NCI-H345 (cell line): ENCODE measurements around the gene DNAJB6.
A peak's percentile ranks its signal among the peaks of the same experiment; 100 is the strongest.
"Not testable (repeated sequence)": the region's sequence is repeated elsewhere in the genome, so short reads cannot be mapped to it uniquely, and the experiment has no call there.

Experiments used
- DNase-seq: peaks from one replicate; lab custom pipeline; 2025; lab: John Stamatoyannopoulos, UW

Gene DNAJB6

DNA sequence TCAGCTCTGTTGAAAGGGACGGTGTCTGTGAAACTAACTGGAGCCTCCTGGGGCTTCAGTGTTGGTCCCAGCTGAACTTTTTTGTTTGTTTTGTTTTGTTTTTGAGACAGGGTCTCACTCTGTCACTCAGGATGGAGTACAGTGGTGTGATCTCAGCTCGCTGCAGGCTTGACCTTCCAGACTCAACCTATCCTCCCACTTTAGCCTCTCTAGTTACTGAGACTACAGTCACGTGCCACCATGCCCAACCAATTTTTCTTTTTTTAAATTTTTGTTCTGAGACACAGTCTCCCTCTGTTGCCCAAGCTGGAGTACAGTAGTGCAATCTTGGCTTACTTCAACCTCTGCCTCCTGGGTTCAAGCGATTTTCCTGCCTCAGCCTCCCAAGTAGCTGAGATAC is 13.4 kb upstream of the DNAJB6 start:
- no peak for DNase-seq

DNA sequence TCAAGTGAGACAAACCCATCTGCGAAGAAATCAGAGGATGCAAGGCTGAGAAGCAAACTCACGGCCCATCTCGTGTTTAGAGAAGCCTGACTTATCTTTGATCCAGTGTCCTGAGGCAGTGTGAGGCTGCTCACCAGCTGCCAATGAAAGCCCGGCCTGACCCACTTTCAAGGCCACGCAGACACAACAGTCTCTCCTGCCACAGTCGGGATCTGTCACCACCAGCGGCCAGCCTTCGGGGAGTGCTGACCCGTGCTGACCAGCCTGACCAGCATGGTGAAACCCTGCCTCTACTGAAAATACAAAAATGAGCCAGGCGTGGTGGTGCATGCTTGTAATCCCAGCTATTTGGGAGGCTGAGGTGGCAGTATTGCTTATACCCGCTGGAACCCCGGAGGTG is 7.4 kb upstream of the DNAJB6 start:
- no peak for DNase-seq

DNA sequence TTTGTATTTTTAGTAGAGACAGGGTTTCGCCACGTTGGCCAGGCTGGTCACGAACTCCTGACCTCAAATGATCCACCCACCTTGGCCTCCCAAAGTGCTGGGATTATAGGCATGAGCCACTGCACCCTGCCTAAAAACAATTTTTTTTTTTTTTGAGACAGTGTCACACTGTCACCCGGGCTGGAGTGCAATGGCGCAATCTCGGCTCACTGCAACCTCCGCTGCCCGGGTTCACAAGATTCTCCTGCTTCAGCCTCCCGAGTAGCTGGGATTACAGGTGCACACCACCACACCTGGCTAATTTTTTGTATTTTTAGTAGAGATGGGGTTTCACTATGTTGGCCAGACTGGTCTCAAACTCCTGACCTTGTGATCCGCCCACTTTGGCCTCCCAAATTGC is 6.2 kb upstream of the DNAJB6 start:
- DNase-seq = not testable (repeated sequence)

DNA sequence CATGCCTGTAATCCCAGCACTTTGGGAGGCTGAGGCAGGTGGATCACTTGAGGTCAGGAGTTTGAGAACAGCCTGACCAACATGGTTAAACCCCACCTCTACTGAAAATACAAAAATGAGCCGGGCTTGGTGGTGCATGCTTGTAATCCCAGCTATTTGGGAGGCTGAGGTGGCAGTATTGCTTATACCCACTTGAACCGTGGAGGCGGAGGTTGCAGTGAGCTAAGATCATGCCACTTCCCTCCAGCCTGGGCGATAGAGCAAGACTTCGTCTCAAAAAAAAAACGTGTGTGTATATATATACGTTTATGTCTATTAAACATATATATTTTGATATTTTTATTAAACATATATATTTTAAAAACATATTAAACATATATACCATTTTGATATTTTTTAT is 5.8 kb upstream of the DNAJB6 start:
- not testable (repeated sequence) for DNase-seq

DNA sequence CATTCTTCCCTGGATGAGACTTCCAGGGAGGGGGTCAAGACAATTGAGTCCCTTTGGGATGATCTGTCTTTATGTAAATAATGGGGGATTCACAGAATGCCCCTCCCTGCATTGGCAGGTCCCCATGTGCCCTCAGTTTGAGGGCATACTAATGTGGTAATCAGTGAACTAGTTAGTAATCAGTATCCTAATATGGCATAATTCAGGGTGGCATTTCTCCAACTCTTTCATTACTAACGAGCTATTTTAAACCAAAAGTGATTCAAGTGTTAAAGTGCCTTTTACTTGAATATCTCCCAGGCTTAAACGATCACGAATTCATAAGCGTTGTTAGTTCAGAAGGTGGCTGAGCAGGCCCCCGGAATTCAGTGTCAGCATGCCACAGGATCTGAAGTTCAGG is 1.6 kb upstream of the DNAJB6 start:
- DNase-seq = no peak

DNA sequence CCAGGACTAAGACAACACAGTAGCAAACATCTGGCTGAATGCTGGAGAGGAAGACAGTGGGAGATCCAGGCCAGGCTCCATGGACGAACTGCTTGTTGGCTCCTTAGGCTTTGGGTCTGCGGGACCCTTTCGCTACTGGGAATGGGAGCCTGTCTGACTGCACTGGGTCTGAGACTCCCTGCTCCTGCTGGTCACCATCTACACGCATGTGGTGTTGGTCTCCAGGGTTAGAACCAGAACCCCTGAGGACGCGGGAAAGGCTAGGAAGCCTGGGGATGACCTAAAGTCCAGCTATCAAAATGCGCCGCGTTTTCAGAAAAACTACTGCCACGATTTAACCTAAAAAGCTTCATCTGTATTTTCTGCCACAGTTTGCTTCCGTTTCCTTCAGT is 817 bp upstream of the DNAJB6 start:
- no peak for DNase-seq

DNA sequence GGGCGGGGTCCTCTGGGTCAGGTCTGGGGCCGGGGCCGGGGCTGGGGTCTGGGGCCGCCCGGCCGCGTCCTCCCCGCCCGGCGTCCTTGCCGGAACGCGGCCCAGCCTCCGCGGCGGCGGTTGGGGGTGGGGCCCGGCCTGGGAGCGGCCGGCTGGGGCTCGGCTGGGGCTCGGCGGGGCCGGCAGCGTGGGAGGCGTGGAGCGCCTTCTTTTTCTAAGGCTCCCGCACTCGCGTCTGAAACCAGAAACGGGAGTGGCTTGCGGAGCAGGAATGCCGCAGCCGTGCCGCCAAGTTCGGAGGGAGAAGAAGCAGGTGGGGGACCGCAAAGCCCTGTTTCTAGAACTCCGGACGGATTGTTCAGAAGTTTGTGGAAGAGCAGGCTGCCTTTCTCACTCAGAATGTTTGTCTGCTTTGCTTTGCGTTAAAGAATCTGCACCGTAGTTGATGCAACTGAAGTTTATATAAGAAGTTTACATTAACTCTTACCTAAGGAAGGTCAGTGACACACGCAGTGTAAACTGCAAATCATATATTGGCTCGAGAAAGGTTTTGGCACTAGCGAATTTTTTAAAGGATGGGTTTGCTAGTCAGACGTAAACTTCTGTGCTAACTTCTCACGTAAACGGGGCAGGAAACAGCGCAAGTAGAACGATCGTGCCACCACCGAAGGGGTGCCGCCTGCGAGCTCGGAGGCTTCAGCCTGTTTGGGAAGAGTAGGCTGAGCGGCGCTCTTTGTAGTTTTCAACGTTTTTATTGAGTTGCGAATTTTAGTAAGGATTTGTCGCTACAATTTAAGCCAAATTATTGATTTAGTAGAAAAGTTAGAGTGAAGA is 729 bp downstream of the DNAJB6 start:
- peak; percentile 42 for DNase-seq

DNA sequence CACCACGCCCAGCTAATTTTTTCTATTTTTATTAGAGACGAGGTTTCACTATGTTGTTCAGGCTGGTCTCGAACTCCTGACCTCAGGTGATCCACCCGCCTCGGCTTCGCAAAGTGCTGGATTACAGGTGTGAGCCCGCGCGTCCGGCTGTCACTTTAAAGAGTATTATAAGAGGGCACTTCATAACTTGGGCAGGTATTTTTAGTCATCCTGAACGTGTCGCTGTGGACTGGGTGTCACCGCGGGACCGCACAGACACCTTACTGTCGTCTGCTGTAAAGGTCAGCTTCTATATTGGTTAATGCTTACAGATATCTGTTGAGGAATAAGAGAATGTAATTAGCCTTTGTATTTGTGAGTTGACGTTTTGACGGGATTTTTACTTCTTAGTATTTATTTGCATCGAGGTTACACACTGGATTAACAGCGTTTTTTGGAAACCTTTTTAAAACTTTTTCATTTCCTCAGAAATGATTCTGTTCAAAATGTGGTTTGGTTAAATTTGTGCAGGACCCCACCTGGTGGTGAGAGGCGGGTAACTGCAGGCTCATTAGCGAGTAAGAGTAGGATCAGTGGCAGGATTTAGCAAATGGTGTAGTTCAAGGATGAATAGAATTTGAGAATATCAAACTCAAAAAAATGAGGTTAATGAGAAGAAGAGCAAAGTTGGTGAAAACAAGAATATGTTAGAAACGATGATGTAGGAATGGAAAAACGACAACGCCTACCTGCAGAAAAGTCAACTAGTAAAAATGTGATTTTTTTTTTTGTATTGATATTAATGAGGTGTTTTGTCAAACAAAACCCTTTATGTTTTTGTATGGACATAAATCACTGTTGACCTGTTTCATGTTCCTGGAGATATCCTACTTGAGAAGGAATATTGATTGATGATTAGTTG is 3.2 kb downstream of the DNAJB6 start:
- DNase-seq = peak; percentile 57

DNA sequence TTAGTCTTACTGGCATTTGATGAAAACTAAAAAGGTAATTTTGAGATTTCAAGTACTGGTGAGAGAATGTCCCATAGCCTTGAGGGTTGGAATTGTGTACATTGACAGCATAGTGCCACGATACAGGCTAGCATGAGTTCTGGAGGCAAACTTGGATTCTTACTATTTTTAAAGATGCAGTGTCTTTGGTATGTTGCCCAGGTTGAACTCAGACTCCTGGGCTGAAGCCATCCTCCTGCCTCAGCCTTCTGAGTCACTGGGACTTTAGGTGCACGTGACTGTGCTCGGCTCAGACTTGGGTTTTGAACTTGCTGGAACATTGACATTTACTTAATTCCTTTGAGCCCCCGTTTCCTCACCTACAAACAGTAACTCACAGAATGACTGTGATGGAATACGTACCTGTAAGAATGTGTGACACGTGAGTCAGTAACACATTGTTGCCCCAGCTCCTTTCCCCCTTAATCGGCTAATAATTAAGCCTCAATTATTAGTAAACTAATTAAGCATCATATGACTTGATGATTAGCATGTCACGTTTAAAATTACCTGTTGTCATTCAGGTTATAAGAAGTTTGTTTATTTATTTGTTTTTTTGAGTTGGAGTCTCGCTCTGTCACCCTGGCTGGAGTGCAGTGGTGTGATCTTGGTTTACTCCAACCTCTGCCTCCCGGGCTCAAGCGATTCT is 10.6 kb downstream of the DNAJB6 start:
- DNase-seq = no peak

DNA sequence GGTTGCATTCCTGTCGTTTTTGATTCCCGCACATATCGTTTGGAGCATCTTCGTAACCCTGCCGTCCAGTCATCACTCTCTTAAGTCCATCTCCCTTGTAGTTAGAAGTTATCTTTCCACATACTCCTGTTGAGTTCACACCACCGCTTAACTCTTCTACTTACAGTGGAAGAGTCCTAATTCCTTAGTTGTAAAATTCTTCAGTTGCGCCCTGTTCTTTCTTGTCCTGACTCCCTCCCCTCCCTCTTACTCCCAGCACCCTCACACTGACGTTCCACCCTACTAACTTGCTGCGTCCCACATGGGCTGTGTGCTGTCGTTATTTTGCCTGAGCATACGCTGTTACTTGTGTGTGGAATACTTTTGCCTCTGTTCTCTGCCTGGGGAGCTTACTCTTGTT is 11.7 kb downstream of the DNAJB6 start:
- no peak for DNase-seq

DNA sequence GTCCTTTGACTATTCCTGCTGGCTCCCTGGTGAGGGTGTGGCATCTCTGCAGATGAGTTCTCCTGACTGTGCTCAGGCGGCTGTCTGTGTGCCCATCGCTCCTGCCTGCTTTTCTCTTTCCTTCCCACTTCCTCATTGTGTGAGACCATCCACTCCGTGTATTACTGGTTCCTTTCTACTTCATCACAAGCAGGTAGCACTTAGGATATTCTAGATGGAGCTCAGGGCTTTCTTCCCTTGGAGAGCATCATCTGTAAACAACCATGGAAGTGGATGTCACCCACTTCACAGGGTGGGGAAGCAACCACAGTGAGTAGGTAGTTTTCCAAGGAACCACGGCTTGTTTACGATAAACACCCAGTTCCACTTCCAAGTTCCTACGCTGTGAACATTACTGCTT is 15.7 kb downstream of the DNAJB6 start:
- DNase-seq = no peak

DNA sequence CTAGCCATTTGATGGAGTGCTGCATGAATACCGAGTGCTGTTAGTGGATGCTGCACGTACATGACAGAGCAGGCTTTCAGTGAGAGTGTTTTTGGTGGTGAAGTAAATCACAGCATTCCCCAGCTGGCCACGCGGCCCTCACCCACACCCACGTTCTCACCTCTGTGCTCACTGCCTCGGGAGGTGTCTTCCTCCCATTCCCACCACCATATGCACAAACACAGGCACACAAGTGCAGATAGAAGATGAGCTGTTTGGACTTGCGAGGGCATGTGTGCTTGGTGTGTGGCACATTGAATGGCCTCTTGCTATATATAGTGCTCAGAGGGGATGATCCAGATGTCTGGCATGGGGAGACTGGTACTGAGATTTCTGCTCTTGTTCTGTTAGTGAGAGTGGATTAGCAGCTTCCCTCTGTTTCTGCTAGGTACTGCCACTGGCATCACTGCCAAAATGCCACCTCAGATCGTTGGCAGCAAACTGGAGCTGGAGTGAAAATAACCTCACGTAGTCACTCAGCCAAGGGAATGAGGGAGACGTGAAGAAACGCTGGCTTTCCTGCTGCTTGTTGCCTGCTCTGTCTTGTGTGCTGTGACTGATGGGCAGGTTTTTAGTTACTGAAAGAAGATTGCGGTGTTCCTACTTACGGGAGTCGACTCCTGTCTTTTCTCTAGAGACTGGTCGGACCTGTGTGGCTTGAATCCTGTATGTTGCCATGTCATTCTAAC is 19.1 kb downstream of the DNAJB6 start:
- DNase-seq = no peak

DNA sequence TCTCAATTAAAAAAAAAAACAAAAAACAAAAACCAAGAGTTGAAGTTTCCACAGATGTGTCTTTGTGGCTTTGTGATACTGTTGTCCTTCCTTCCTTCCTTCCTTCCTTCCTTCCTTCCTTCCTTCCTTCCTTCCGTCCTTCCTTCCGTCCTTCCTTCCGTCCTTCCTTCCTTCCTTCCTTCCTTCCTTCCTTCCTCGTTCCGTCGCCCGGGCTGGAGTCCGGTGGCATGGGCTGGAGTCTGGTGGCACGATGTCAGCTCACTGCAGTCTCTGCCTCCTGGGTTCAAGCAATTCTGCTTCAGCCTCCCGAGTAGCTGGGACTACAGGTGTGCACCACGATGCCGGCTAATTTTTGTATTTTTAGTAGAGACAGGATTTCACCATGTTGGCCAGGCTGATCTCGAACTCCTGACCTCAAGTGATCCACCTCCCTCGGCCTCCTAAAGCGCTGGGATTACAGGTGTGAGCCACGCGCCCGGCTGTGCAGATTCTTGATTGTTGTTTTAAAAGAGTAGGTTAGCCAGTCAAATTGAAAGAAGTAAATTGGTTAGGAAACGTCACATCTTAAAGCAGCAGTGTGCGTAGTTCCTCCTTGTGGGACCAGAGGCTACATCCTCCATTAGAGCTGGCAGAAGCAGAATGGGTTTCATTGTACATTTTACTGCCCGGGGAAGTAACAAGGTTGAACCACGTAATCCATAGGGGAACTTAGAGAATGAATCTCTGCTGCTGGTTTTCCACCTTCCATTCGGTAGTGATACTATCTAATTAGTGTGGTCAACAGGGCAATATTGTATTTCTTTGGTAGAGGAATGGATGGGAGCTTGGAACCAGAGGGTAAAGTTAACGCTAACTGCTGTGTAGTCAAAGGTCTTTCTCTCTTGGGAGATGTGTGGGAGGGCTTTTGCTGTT is 20.6 kb downstream of the DNAJB6 start:
- no peak for DNase-seq

DNA sequence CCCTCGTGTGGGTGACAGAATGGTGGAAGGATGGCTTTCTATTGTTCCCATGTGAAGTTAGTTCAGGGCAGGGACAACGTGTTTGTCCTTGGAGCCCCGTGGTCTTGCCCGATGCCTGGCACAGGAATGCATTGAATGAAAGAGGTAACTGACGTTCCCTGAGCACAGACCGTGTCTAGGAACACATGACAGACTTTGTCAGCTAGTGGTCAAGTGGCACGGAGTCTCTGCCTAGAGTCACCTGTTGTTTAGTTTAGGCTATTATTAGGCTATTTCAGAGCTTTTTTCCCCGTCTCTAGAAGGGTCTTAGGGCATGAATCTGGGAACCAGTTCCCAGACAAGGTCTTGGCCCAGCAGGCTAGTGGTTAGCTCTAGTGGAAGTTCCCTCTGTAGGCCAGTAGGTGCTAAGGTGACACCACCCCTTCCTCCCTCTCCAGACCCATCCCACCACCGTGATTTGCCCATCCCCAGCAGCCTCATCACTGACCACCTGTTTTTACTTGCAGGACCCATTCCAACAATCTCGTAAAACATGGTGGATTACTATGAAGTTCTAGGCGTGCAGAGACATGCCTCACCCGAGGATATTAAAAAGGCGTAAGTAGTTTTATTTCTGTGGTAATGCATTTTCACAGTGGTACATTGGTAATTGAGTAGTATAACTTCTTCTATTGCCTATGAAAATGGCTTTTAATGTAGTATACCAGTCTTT is 21.4 kb downstream of the DNAJB6 start:
- no peak for DNase-seq

DNA sequence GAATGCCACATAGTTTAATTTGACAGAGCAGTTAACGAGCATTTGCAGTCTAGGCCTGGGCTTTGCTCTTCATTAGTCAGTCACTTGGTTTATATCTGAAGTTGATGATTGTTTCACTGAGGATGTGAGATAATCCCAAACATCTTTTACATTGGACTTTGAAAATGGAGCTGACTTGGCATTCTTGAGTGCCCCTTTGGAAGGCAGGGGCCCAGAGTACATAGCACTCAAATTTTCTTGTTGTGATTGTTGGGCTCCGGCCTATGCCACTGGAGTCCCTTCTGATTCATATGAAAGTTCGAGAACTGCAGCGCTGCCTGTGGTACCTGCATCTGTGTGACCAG is 21.9 kb downstream of the DNAJB6 start:
- no peak for DNase-seq

DNA sequence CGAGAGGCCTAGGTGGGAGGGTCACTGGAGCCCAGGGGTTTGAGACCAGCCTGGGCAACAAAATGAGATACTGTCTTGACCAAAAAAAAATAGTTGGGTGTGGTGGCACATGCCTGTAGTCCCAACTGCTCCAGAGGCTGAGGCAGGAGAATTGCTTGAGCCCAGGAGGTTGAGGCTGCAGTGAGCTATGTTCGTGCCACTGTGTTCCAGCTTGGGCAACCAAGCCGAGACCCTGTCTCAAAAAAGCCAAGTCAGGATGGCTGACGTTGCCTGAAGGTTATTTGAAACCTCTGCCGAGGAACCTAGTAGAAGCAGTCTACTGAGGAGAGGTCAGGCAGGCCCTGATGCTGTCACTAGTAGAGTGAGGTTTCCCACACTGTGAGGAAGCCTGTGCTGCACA is 22.8 kb downstream of the DNAJB6 start:
- DNase-seq = no peak

DNA sequence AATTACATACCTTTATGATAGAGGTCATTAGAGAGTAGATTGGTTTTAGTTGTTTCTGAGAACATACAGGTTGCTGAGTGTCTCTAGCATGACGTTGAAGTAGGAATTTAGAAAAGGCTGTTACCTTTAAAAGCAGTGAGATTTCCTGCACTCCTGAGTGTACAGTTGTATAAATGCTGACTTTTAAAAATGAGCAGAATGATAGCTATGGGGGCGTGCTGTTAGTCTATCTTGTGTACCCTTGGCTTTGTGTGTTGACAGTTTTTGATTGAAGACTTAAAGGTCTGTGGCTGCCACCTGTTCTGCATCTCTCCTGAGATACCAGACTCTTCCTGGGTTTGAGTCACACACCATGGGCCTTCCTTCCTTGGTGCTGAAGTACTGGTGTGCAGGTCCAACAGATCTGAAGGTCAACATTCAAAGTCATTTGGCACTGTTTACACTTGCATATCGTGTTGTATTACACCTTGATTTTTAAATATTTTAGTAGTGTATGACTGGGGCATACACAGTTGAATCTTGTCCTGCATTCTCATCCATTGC is 23.8 kb downstream of the DNAJB6 start:
- DNase-seq = no peak

DNA sequence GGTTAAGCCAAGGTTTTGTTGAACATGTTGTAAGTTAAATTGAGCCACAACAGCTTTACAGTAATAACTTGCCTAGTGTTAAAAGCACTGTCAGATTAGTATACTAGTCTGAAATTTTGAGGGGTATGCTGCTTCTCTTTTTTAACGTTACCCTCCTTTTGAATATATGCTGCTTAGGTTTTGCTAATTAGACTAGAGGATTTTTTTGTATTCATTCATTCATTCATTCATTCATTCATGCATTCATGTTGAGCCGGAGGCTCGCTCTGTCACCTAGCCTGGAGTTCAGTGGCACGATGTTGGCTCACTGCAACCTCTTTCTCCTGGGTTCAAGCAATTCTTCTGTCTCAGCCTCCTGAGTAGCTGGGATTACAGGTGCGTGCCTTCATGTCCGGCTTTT is 24.7 kb downstream of the DNAJB6 start:
- no peak for DNase-seq

DNA sequence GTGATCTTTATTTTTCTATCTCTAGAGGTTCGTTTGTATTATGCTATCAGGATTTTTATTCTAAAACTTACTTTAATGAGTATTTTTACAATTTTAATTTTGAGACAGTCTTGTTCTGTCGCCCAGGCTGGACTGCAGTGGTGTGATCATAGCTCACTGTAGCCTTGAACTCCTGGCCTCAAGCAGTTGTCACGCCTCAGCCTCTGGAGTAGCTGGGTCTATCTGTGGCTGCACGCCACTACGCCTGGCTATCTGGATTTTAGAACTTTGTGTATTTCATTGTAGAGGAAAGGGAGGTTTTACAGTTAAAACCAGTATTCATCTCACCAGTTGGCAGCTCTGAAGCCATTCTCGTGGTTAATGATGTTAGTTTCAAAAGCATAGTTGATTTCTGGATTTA is 25.9 kb downstream of the DNAJB6 start:
- no peak for DNase-seq

DNA sequence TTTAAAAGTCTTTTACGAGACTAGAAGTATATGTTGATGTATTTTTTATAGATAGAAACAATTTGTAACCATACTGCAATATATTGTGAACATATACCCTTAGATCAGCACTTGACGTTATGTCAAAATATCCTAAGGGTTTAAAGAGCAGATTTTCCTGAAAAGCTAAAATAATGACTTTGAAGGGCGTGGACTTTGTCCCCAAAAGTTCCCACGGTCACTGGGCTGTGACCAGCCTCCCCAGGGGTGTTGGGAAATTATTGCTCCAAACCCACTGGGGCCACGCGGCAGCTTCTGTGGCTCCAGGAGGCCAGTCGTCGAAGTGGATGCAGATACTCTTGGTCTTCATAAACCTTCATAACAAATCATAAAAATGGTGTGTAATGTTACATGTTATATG is 29.9 kb downstream of the DNAJB6 start:
- no peak for DNase-seq
